SU-DHL-6 (cell line): ENCODE results near the gene SMIM43.

Source experiments
- H2AFZ ChIP-seq: fragments of 200-600 bp; sonication (generic); 2 replicates; pipeline ENCODE4 v1.6.1; 2014; ENCODE audit warnings: low read depth, mild to moderate bottlenecking, moderate library complexity, mixed read lengths, antibody characterized with exemption, low read length; ENCODE audit not compliant: severe bottlenecking
- H3F3A ChIP-seq: fragments of 200-600 bp; shearing (Covaris generic); 2 replicates; pipeline ENCODE4 v1.6.0; 2016; ENCODE audit warnings: antibody characterized with exemption, mild to moderate bottlenecking; ENCODE audit not compliant: insufficient read depth
- H3K27ac ChIP-seq: fragments of 200-600 bp; sonication (generic); 2 replicates; pipeline ENCODE4 v1.5.1; 2016; ENCODE audit warnings: low read depth, mild to moderate bottlenecking, low read length, moderate library complexity, mixed read lengths
- H3K27me3 ChIP-seq: fragments of 200-600 bp; sonication (generic), shearing (Covaris generic); 2 replicates; pipeline ENCODE4 v1.6.0; 2014; ENCODE audit warnings: mild to moderate bottlenecking, low read length
- H3K36me3 ChIP-seq: fragments of 200-600 bp; sonication (generic); 2 replicates; pipeline ENCODE4 v1.6.1; 2014; ENCODE audit warnings: mild to moderate bottlenecking, low read length, mixed read lengths
- H3K4me2 ChIP-seq: fragments of 300-600, 200-600 bp; shearing (Covaris generic), sonication (generic); 2 replicates; pipeline ENCODE4 v1.6.0; 2014; ENCODE audit warnings: low read length, low read depth, mild to moderate bottlenecking; ENCODE audit not compliant: poor library complexity, severe bottlenecking
- H3K4me3 ChIP-seq: fragments of 200-600 bp; sonication (generic); 2 replicates; pipeline ENCODE4 v1.5.1; 2014; ENCODE audit warnings: antibody characterized with exemption, low read length, mild to moderate bottlenecking, mixed read lengths; ENCODE audit not compliant: insufficient read depth, poor library complexity, severe bottlenecking
- H3K79me2 ChIP-seq: fragments of 200-600 bp; sonication (generic); 2 replicates; pipeline ENCODE4 v1.6.1; 2014; ENCODE audit warnings: mild to moderate bottlenecking, low read length, moderate library complexity; ENCODE audit not compliant: insufficient read depth
- H3K9ac ChIP-seq: fragments of 200-600 bp; sonication (generic); 2 replicates; pipeline ENCODE4 v1.7.0; 2014; ENCODE audit warnings: mild to moderate bottlenecking, low read length
- H3K9me2 ChIP-seq: fragments of 200-600 bp; sonication (generic); replicated peaks from 2 replicates; pipeline ENCODE4 v1.6.1; 2014; ENCODE audit warnings: low read length; ENCODE audit not compliant: insufficient read depth
- H3K9me3 ChIP-seq: fragments of 200-600 bp; sonication (generic); 2 replicates; pipeline ENCODE4 v1.6.1; 2014; ENCODE audit warnings: low read length, mixed read lengths; ENCODE audit not compliant: insufficient read depth
- H4K20me1 ChIP-seq: fragments of 200-600 bp; sonication (generic); 2 replicates; pipeline ENCODE4 v1.6.1; 2014; ENCODE audit warnings: low read depth, mild to moderate bottlenecking, antibody characterized with exemption, low read length, moderate library complexity, mixed read lengths
- EZH2phosphoT487 ChIP-seq: fragments of 200-600 bp; sonication (generic), shearing (Covaris generic); conservative IDR thresholded peaks from 2 replicates; pipeline ENCODE4 v1.6.1; 2018; ENCODE audit warnings: mild to moderate bottlenecking, antibody characterized with exemption, low read length, moderate library complexity, mixed read lengths
- TF ChIP-seq, protein P1 (sequence below): fragments of 200-600 bp; sonication (generic); IDR thresholded peaks from one replicate; pipeline ENCODE4 v1.5.1; 2017; ENCODE audit warnings: antibody characterized with exemption, mild to moderate bottlenecking, low read length, moderate library complexity; ENCODE audit not compliant: insufficient read depth, poor library complexity, severe bottlenecking

SMIM43 gene

DNA sequence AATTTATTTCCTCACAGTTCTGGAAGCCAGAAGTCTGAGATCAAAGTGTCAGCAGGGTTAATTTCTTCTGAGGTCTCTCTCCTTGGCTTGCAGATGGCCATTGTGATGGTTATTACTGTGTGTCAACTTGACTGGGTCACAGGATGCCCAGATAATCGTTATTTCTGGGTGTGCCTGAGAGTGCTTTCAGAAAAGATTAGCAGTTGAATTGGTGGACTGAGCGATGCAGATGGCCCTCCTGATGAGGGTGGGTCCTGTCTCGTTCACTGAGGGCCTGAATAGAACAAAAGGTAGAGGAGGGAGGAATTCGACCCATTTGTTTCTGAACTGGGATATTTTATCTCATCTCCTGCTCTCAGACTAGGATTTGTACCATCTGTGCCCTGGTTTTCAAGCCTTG, 15.7 kb downstream of the SMIM43 start:
- H3K4me2 ChIP-seq = no peak overlapping the region
- no peak overlapping the region for H3K9ac ChIP-seq
- H3K9me2 ChIP-seq = no peaks in the 10 kb centered on the region
- H3K27me3 ChIP-seq = no peaks in the 10 kb centered on the region
- H2AFZ ChIP-seq = no peak overlapping the region
- H3K79me2 ChIP-seq = no peaks in the 10 kb centered on the region
- H3K36me3 ChIP-seq = no peaks in the 10 kb centered on the region
- H4K20me1 ChIP-seq = no peaks in the 10 kb centered on the region
- no peak overlapping the region for H3K27ac ChIP-seq
- H3K9me3 ChIP-seq = no peaks in the 10 kb centered on the region
- TF ChIP-seq, protein P1, sequence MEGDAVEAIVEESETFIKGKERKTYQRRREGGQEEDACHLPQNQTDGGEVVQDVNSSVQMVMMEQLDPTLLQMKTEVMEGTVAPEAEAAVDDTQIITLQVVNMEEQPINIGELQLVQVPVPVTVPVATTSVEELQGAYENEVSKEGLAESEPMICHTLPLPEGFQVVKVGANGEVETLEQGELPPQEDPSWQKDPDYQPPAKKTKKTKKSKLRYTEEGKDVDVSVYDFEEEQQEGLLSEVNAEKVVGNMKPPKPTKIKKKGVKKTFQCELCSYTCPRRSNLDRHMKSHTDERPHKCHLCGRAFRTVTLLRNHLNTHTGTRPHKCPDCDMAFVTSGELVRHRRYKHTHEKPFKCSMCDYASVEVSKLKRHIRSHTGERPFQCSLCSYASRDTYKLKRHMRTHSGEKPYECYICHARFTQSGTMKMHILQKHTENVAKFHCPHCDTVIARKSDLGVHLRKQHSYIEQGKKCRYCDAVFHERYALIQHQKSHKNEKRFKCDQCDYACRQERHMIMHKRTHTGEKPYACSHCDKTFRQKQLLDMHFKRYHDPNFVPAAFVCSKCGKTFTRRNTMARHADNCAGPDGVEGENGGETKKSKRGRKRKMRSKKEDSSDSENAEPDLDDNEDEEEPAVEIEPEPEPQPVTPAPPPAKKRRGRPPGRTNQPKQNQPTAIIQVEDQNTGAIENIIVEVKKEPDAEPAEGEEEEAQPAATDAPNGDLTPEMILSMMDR = no peak
- TF ChIP-seq EZH2phosphoT487 = no peak
- H3F3A ChIP-seq = no peaks in the 10 kb centered on the region
- no peak overlapping the region for H3K4me3 ChIP-seq

GRCh38 chr4:121742794-121743193, 22.2 kb downstream of the SMIM43 start:
- Histone ChIP-seq H3K4me3 (no peak overlapping the region), H3K4me2 (no peak overlapping the region), H3K9ac (no peak overlapping the region), H3K79me2 (no peaks in the 10 kb centered on the region), H3F3A (no peaks in the 10 kb centered on the region), H4K20me1 (no peaks in the 10 kb centered on the region), H2AFZ (no peak overlapping the region), H3K9me2 (no peaks in the 10 kb centered on the region), H3K9me3 (no peaks in the 10 kb centered on the region), H3K27ac (no peak overlapping the region), H3K27me3 (no peaks in the 10 kb centered on the region), H3K36me3 (no peaks in the 10 kb centered on the region)
- TF ChIP-seq, protein P1 = no peak
- no peak for TF ChIP-seq EZH2phosphoT487

GRCh38 chr4:121741751-121742150, 23.2 kb downstream of the SMIM43 start:
- Histone ChIP-seq H3K9ac (no peak overlapping the region), H3K4me2 (no peak overlapping the region), H3K79me2 (no peaks in the 10 kb centered on the region), H3K9me3 (no peaks in the 10 kb centered on the region), H3K27ac (no peak overlapping the region), H4K20me1 (no peaks in the 10 kb centered on the region), H3K9me2 (no peaks in the 10 kb centered on the region), H3K4me3 (no peak overlapping the region), H3K36me3 (no peaks in the 10 kb centered on the region), H2AFZ (no peak overlapping the region), H3F3A (no peaks in the 10 kb centered on the region), H3K27me3 (no peaks in the 10 kb centered on the region)
- no peak for TF ChIP-seq EZH2phosphoT487
- TF ChIP-seq, protein P1 = no peak
